Melanocyte of skin (primary cell): ENCODE data around the gene GALM. TPM values are rescaled to one million over a fixed set of nuclear protein-coding genes. Genes with fewer than 3 reads are reported as not detected.

Experiments used
- total RNA-seq, 2 donors: library from RNA; depleted of rRNA; stranded (reverse); fragments of >200 nt; gene quantifications; 2 replicates each; pipeline ENCODE4 v1.2.3, GENCODE V29; 2012

GALM gene
- total RNA-seq, result 10 to 100 TPM; 26.8 to 48.3 TPM

GRCh38 chr2:38665854-38666555 is at the start of gene GALM:
Gene GALM, plus strand, starts transcription at chr2:38666114. Its CDS starts 48 bp downstream, at chr2:38666162.

GRCh38 chr2:38750891-38751595 is 85.1 kb downstream of the GALM start, which contains the start of gene SRSF7:
Gene SRSF7, minus strand, starts transcription at chr2:38751361. Its CDS starts 105 bp downstream, at chr2:38751256.

Other genes starting within 250 kb of the GALM start
- 10 to 100 TPM; 45.1 to 56.6 TPM for gene HNRNPLL, start 63.2 kb upstream of the GALM start, total RNA-seq
- 100 to 1,000 TPM in 1 of 2 donors, 10 to 100 TPM in 1; 58.2 to 181 TPM for gene SRSF7, start 85.2 kb downstream of the GALM start, total RNA-seq
- 10 to 100 TPM in 1 of 2 donors, 1 to 10 TPM in 1; 4.8 to 19.3 TPM for gene GEMIN6, start 112.1 kb downstream of the GALM start, total RNA-seq
- 10 to 100 TPM; 17.2 to 25.3 TPM for gene DHX57, start 209.8 kb downstream of the GALM start, total RNA-seq
- 10 to 100 TPM; 11.0 to 18.6 TPM for gene MORN2, start 209.9 kb downstream of the GALM start, total RNA-seq
- under 1 TPM; under 0.01 to 0.33 TPM for gene ARHGEF33, start 223.8 kb downstream of the GALM start, total RNA-seq